Esophagus squamous epithelium (tissue), 5 donors: Measurements from ENCODE around the gene SFXN5. TPM values are rescaled to one million over a fixed set of nuclear protein-coding genes. Genes with fewer than 3 reads are reported as not detected.
"Not testable (repeated sequence)": the region's sequence is repeated elsewhere in the genome, so short reads cannot be mapped to it uniquely, and the experiment has no call there.

Source experiments
- DNase-seq: peaks from one replicate; lab custom pipeline; 2025; lab: John Stamatoyannopoulos, UW
- H3K27ac ChIP-seq, 4 donors: fragments of 200-600 bp; sonication (generic); one replicate each; pipeline ENCODE4 v1.5.1; 2016 to 2019; ENCODE audit warnings: mild to moderate bottlenecking in 1 of 4
- H3K27me3 ChIP-seq, 4 donors: fragments of 200-600 bp; sonication (generic); 1 replicate in 3 of 4; 2 replicates in 1 of 4; pipeline versions ENCODE4 v1.5.1 to v1.6.0; 2017 to 2021; ENCODE audit warnings: antibody characterized with exemption in 1 of 4
- H3K36me3 ChIP-seq, 3 donors: fragments of 200-600 bp; sonication (generic); one replicate each; pipeline ENCODE4 v1.5.1; 2016 to 2019
- H3K4me1 ChIP-seq, 3 donors: fragments of 200-600 bp; sonication (generic); one replicate each; pipeline ENCODE4 v1.5.1; 2017 to 2019
- H3K4me3 ChIP-seq, 4 donors: fragments of 200-600 bp; sonication (generic); 1 replicate in 3 of 4; 2 replicates in 1 of 4; pipeline ENCODE4 v1.5.1; 2016 to 2019; ENCODE audit warnings: mild to moderate bottlenecking in 2 of 4, moderate library complexity in 1 of 4
- H3K9me3 ChIP-seq, 3 donors: fragments of 200-600 bp; sonication (generic); one replicate each; pipeline ENCODE4 v1.5.1; 2016 to 2019
- POLR2A ChIP-seq, 4 donors: fragments of 450-650 bp; IDR thresholded peaks; one replicate each; pipeline ENCODE4 v1.6.1; 2017; ENCODE audit warnings: antibody characterized with exemption in 4 of 4, mild to moderate bottlenecking in 4 of 4, moderate library complexity in 3 of 4
- WGBS, 2 donors: methylation state at CpG; one replicate each; pipeline ENCODE4 v1.1.5; 2018; 5-methylcytosine and 5-hydroxymethylcytosine counted together
- intact Hi-C: fragments of 100-400 bp; cut with DNase I; formaldehyde crosslinking; loops from one replicate; pipeline ENCODE4 v1.15.0; 2022
- total RNA-seq, 4 donors: library from RNA; depleted of rRNA; stranded (reverse); fragments of >200 nt; gene quantifications; one replicate each; pipeline ENCODE4 v1.1.0, GENCODE V29; 2016
- TF ChIP-seq, protein P1 (sequence below), 6 experiments: fragments of 450-650 bp in 4 of 6; fragments of 200-600 bp in 2 of 6; sonication (generic) in 2 of 6; IDR thresholded peaks; one replicate each; pipeline ENCODE4 v1.5.1; 2016 to 2019; ENCODE audit warnings: antibody characterized with exemption in 6 of 6, mild to moderate bottlenecking in 4 of 6, moderate library complexity in 4 of 6
- donor health status: DM: yes; HTN: yes; CAD: no.

The SFXN5 gene
- total RNA-seq, 4 donors from 2014 or later: 4.2 to 16.4 (median 12.7) TPM

DNA sequence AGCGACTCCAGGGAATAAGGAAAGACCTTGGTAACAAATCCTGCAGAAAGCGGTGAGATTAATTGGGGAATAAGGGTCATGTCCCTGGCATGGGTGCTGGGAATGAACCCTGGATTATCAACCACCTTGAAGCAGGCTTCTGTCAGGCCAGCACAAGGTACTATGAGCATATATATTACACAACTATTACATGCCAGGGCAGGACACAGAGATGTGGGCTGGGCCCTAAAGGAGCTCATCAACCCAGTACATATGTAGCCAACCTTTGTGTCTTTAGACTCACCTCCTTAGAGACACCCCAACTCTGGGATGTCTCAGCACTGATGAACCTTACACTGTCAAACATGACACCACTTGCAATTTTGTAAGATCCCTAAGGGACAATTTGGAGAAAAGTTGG lies 3.4 kb downstream of the SFXN5 start:
- intact Hi-C loops: no loop called here
- Histone ChIP-seq H3K27me3 (no peaks in the 10 kb centered on the region), H3K9me3 (no peaks in the 10 kb centered on the region), H3K4me1 (peaks cover 19 to 71% (median 47%) of the 10 kb centered on the region in 3 donors), H3K36me3 (no peaks in the 10 kb centered on the region), H3K27ac (peak overlapping the region; percentile 14 to 40 (median 22)), H3K4me3 (no peak overlapping the region)
- no peak for DNase-seq
- 39 to 53% methylated on average over 2 of the region's 2 CpGs for WGBS, 2 donors
- peak in 1 of 4 donors; percentile 14 for TF ChIP-seq POLR2A (IDR thresholded peaks at IDR 0.05)
- TF ChIP-seq, protein P1, sequence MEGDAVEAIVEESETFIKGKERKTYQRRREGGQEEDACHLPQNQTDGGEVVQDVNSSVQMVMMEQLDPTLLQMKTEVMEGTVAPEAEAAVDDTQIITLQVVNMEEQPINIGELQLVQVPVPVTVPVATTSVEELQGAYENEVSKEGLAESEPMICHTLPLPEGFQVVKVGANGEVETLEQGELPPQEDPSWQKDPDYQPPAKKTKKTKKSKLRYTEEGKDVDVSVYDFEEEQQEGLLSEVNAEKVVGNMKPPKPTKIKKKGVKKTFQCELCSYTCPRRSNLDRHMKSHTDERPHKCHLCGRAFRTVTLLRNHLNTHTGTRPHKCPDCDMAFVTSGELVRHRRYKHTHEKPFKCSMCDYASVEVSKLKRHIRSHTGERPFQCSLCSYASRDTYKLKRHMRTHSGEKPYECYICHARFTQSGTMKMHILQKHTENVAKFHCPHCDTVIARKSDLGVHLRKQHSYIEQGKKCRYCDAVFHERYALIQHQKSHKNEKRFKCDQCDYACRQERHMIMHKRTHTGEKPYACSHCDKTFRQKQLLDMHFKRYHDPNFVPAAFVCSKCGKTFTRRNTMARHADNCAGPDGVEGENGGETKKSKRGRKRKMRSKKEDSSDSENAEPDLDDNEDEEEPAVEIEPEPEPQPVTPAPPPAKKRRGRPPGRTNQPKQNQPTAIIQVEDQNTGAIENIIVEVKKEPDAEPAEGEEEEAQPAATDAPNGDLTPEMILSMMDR (IDR thresholded peaks at IDR 0.05): no peak

DNA sequence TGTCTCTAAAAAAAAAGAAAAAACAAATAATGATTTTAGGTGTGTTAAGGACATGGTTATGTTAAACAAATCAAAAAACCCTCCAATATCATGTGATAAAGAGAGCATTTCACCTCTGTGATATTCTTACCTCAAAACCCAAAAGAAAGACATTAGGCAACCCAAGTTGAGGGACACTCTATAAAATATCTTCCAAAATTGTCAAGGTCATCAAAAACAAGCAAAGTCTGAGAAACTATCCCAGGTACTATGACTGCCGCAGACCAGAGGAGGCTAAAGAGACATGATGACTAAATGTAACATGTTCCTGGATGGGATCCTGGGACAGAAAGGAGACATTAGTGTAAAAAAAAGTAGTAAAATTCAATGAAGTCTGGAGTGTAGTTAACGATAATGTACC lies 4.5 kb downstream of the SFXN5 start:
- DNase-seq: no peak
- H3K36me3 ChIP-seq: no peaks in the 10 kb centered on the region
- H3K27ac ChIP-seq: no peak overlapping the region
- 88 to 93% methylated on average over 2 of the region's 2 CpGs for WGBS, 2 donors
- H3K4me1 ChIP-seq: peaks cover 14 to 63% (median 43%) of the 10 kb centered on the region in 3 donors
- no peaks in the 10 kb centered on the region for H3K9me3 ChIP-seq
- TF ChIP-seq, protein P1 (IDR thresholded peaks at IDR 0.05): no peak
- TF ChIP-seq POLR2A (IDR thresholded peaks at IDR 0.05): no peak
- intact Hi-C loops: no loop called here
- H3K27me3 ChIP-seq: no peaks in the 10 kb centered on the region
- no peak overlapping the region for H3K4me3 ChIP-seq

DNA sequence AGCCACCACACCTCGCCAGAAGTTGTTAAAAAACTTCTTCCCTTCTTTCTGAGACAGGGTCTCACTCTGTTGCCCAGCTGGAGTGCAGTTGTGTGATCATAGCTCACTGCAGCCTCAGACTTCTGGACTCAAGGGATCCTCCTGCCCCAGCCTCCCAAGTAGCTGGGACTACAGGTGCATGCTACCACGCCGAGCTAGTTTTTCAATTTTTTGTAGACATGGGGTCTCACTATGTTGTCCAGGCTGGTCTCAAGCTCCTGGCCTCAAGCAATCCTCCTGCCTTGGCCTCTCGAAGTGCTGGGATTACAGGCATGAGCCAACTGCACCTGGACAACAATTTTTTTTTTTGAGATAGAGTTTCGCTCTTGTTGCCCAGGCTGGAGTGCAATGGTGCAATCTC lies 6.4 kb downstream of the SFXN5 start:
- DNase-seq, H3K36me3 ChIP-seq, H3K9me3 ChIP-seq, intact Hi-C loops, H3K4me3 ChIP-seq, H3K27me3 ChIP-seq: not testable (repeated sequence)
- peaks cover 12 to 52% (median 39%) of the 10 kb centered on the region in 3 donors for H3K4me1 ChIP-seq
- 93 to 100% methylated on average over 5 of the region's 5 CpGs for WGBS, 2 donors
- peak overlapping the region in 3 of 4 donors; percentile 70 to 80 (median 79) for H3K27ac ChIP-seq

DNA sequence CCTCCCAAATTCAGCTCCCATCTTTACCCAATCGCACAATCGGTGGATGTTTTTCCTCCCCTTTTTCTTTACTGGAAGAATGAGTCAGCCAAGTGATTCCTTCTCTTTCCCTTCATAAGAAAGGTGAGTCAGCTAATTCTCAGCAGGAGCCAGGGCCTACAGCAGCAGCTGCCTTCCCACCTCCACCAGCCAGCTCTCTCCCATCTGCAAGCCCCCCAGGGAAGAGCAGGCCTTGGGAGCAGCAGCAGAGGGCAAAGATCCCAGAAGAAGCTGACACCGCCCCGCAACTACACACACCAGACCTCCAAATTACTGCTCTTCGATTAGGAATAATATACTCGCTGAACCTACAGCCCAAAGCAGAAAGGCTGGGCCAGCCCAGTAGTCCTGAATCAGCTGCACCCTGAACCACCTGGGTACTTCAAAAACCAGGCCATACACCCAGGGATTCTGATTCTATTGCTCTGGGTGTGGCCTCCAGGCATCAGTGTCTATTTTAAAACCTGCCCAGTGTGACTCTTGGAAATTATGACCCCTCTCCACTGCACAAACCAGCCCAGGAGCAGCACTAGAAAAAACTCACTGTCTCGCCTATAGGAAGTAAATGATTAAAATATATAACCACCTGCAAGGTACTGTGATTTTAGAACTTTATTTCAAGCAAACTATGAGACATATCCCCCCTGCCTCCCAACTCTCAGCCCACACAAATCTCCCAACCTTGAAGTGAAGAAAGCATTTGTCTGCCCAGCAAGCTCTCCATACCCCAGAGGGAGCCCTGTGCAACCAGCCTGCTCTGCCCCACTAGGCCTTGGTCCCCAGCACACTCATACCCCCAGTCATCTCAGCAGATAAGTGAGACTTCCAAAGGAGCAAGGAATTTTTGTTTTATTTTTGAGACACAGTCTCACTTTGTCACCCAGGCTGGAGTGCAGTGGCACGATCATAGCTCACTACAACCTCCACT lies 7.3 kb downstream of the SFXN5 start:
- TF ChIP-seq, protein P1 (IDR thresholded peaks at IDR 0.05): no peak
- TF ChIP-seq POLR2A (IDR thresholded peaks at IDR 0.05): no peak
- intact Hi-C loops: no loop called here
- DNase-seq: no peak

DNA sequence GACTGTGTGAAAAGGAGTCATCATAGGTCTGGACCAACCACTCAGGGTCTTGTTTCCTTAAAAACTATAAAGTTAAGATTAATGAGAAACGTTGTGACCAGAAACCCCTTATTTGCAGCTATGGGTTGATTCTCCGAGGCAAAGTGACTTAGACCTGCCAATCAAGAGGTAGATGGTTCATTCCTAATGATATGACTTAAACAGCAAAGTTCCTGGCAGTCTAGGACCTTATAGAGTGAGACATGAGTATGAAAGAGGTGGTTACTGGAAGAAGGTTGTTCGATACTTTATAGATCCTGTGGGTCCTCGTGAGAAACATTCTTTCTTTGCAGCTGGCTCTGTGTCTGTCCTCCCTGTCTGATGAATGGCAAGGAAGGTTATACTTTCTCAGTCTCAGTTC lies 8.0 kb downstream of the SFXN5 start:
- H3K27me3 ChIP-seq: no peaks in the 10 kb centered on the region
- H3K36me3 ChIP-seq: peaks cover 0 to 1% (median 0%) of the 10 kb centered on the region in 3 donors
- H3K27ac ChIP-seq: peak overlapping the region in 3 of 4 donors; percentile 70 to 80 (median 79)
- 62 to 63% methylated on average over 4 of the region's 4 CpGs for WGBS, 2 donors
- intact Hi-C loops: no loop called here
- H3K4me1 ChIP-seq: peaks cover 4 to 36% (median 23%) of the 10 kb centered on the region in 3 donors
- TF ChIP-seq POLR2A (IDR thresholded peaks at IDR 0.05): no peak
- TF ChIP-seq, protein P1 (IDR thresholded peaks at IDR 0.05): no peak
- no peak overlapping the region for H3K4me3 ChIP-seq
- no peak for DNase-seq
- no peaks in the 10 kb centered on the region for H3K9me3 ChIP-seq

More for the DNA sequence above, 7.3 kb downstream of the SFXN5 start:
- H3K27ac ChIP-seq: peak overlapping the region; percentile 45 to 80 (median 74)
- H3K36me3 ChIP-seq: no peaks in the 10 kb centered on the region
- no peaks in the 10 kb centered on the region for H3K27me3 ChIP-seq
- no peaks in the 10 kb centered on the region for H3K9me3 ChIP-seq
- peaks cover 9 to 44% (median 30%) of the 10 kb centered on the region in 3 donors for H3K4me1 ChIP-seq
- 47 to 75% methylated on average over 4 to 8 of the region's 8 CpGs for WGBS, 2 donors
- H3K4me3 ChIP-seq: no peak overlapping the region
